Brain microvascular endothelial cell (primary cell): Measurements from ENCODE around the gene ADGRA3.
A peak's percentile ranks its signal among the peaks of the same experiment; 100 is the strongest.

Experiments
- DNase-seq: peaks from one replicate; pipeline ENCODE4 v3.0.0-alpha.2; 2020
- H3K27ac ChIP-seq: fragments of 250-450 bp; sonication (Bioruptor Pico); 2 replicates; pipeline ENCODE4 v1.5.1; 2020; ENCODE audit warnings: mild to moderate bottlenecking, moderate library complexity
- H3K27me3 ChIP-seq: fragments of 250-450 bp; sonication (Bioruptor Pico); replicated peaks from 2 replicates; pipeline ENCODE4 v1.5.1; 2020; ENCODE audit warnings: mild to moderate bottlenecking
- H3K36me3 ChIP-seq: fragments of 250-450 bp; sonication (Bioruptor Pico); replicated peaks from 2 replicates; pipeline ENCODE4 v1.5.1; 2020; ENCODE audit warnings: mild to moderate bottlenecking
- H3K4me3 ChIP-seq: 2 replicates; pipeline ENCODE4 v1.5.1; 2011; ENCODE audit warnings: low read depth, mild to moderate bottlenecking, control low read depth, low read length, moderate library complexity
- CTCF ChIP-seq: IDR thresholded peaks from 2 replicates; pipeline ENCODE4 v1.5.1; 2011; ENCODE audit warnings: low read depth, mild to moderate bottlenecking, moderate library complexity, low read length, control low read depth, inconsistent platforms; ENCODE audit errors: missing control alignments
- in situ Hi-C: cut with HindIII; loops from 2 replicates; pipeline ENCODE4 v1.10.0; 2017; ENCODE audit warnings: low sequenced_read_pairs, low pct_ligation_motif_present

Gene ADGRA3

GRCh38 chr4:22500831-22501714 lies 14.8 kb downstream of the ADGRA3 start:
- peak; percentile 66 for DNase-seq
- Histone ChIP-seq H3K36me3 (no peaks in the 10 kb centered on the region), H3K4me3 (no peak overlapping the region), H3K27me3 (no peaks in the 10 kb centered on the region), H3K27ac (no peak overlapping the region)
- in situ Hi-C loops, result no loop called here
- TF ChIP-seq CTCF, result no peak

GRCh38 chr4:22500128-22500611 lies 15.7 kb downstream of the ADGRA3 start:
- no peak for TF ChIP-seq CTCF
- Histone ChIP-seq H3K36me3 (no peaks in the 10 kb centered on the region), H3K4me3 (no peak overlapping the region), H3K27me3 (no peaks in the 10 kb centered on the region), H3K27ac (no peak overlapping the region)
- in situ Hi-C loops, result no loop called here
- no peak for DNase-seq

- DNase-seq, result no peak
- Histone ChIP-seq H3K36me3 (no peaks in the 10 kb centered on the region), H3K4me3 (no peak overlapping the region), H3K27me3 (no peaks in the 10 kb centered on the region), H3K27ac (no peak overlapping the region)
- in situ Hi-C loops, result no loop called here
- TF ChIP-seq CTCF, result no peak
Observed at GRCh38 chr4:22498866-22499265, 17.0 kb downstream of the ADGRA3 start.

- TF ChIP-seq CTCF, result no peak
- no peak for DNase-seq
- Histone ChIP-seq H3K36me3 (no peaks in the 10 kb centered on the region), H3K27ac (no peak overlapping the region), H3K27me3 (no peaks in the 10 kb centered on the region), H3K4me3 (no peak overlapping the region)
- in situ Hi-C loops, result no loop called here
Observed at GRCh38 chr4:22496165-22496813, 19.6 kb downstream of the ADGRA3 start.

- DNase-seq, result no peak
- Histone ChIP-seq H3K36me3 (no peaks in the 10 kb centered on the region), H3K27ac (no peak overlapping the region), H3K4me3 (no peak overlapping the region), H3K27me3 (no peaks in the 10 kb centered on the region)
- in situ Hi-C loops, result no loop called here
- TF ChIP-seq CTCF, result no peak
Observed at GRCh38 chr4:22493523-22493922, 22.3 kb downstream of the ADGRA3 start.
